GM21576 (cell line): Measurements from ENCODE around the gene HNRNPC.
"Not testable (repeated sequence)": the region's sequence is repeated elsewhere in the genome, so short reads cannot be mapped to it uniquely, and the experiment has no call there.

ENCODE experiments used
- ATAC-seq: cut with Tn5 transposase; IDR thresholded peaks from one replicate; pipeline ENCODE4 v1.9.1; 2021; ENCODE audit warnings: mild to moderate bottlenecking, moderate library complexity; ENCODE audit not compliant: unreplicated experiment

Gene HNRNPC

DNA sequence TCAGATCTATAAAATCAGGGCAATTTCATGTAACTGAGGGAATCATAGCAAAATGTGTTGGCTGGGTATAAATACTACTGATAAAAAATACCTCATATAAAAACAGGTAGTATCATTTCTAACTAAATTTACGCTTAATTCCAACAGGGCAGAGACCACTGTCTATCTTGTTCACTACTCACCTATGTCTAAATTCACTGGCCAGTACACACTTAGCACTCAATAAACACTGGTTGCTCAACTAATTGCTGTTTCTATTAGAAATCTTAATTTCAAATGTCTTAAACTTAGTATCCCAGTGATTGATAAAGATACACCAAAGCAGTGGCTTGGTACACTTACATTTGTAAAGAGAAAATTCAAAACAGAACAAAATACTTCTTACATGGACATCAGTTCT, 55.6 kb downstream of the HNRNPC start:
- ATAC-seq, result no peak

DNA sequence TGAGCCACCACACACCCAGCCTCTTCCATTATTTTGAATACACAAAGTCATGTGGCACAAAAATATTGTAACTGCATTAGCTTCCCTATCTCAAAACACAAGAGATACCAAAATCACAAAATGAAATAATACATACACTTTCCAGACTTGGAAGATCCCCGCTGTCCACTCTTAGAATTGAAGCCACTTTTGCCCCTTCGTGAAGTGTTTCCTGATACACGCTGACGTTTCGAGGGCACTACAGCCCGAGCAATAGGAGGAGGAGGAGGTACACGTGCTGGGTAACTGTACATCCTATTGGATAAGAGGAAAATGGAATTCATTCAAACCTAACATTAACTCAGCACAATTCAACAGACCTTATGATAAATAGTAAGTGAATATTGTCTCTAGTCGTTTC, 56.4 kb downstream of the HNRNPC start:
- ATAC-seq, result not testable (repeated sequence)

DNA sequence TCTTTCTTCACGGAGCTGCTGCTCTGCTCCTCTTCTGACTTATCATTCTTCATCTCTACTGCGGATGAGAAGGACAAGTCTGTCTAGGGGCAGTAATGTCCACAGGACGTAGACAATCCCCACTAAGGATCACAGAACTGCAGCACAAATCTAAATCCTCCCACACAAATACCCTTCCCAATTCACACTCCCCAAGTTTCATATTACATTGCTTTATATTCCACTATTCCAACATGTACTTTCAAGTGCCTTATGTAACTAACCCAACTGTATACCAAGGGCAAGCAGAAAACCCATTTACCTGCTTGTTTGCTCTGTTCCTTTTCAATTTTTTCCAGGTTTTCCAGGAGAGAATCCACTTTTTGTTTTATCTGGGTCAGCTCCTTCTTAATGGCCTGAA, 57.7 kb downstream of the HNRNPC start:
- no peak for ATAC-seq

DNA sequence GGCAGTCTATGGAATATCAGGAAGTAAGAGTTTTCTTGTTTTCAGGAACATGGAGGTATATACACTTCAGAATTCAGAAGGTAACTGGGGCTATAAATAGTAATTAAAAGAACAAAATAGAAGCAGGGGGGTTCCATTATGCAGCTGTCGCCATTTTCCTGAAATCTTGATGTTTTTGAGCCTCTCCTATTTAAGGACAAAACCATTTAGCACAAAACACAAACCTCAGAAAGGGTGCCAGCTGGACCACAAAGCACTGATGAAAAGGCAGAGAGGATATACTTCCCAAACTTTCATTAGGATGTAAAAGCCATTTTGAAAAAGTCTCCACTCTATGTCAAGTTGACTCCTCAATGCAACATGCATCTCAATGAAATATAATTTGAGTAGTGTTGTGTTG, 59.2 kb downstream of the HNRNPC start:
- ATAC-seq, result no peak

DNA sequence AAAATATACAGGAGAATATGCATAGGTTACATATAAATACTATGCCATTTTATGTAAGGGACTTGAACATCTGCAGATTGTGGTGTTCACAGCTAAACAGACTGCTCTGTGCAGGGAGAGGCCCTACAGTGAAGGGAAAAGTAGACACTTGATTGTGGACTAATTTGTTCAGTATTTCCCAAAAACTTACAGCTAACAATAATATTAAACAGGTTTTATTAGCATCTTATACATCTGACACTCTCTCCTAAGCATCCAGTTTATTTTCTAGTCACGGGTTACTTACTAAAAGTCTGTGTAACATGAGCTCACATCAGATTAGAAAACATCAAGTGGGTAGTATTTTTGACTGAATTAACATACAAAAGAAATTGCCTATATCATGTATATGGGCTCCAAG, 60.1 kb downstream of the HNRNPC start:
- no peak for ATAC-seq

DNA sequence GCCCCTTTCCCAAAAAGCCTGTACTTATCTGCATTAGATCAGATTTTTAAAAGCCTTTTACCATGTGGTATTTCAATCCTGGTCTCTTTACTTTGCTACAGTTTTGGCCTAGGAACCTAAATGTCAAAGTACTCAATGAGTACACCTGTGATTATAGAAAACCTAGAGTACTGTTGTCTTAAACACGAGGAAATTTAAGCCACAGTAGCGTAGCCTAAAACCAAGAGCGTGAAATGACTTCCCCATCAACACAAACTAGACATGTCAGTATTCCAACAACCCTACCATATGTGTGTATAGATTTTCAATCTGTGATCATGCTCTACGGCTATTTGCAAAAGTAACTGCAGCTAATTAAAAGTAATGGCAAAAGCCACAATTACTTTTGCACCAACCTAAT, 60.7 kb downstream of the HNRNPC start:
- ATAC-seq, result no peak

DNA sequence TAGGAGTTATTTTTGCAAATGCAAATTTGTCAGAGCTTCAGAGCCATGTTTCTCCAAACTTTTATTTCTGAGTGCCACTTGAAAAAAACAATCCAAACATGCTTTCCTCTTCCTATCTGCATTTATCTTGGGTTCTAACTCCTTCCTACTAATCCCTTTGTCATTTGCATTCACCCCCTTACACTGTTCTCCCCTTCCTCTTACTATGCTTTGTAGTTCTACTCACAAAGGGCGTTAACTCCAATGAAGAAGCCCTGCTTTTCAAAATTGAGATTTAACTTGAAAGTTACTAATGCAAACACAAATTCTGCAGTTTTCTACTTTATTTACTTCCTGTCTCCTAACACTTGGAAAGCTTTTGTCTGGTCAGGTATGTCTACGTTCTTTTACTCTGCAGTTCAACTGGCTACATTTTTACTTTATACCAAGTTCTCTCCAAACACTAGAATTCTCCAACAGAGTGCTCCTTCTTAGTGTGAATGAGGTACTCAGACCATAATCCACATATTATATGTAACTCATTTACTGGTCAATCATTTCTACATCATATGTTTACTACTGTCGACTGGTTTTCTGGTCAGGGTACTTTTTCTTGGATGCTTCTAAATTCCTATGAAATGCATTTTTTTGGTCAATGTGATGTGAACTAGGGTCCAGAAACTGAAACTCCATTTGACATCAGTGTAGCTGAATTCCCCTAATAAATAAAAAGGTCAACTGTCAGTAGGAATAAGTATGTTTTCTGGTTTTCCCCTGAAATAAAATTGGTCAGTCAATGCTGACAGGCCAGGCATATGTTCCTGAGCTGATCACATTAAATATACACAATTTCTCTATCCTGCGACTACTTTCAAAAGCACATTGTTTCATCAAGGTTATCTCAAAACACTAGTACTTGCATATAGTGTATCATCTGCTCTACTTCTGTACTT, 62.2 kb downstream of the HNRNPC start:
- no peak for ATAC-seq

DNA sequence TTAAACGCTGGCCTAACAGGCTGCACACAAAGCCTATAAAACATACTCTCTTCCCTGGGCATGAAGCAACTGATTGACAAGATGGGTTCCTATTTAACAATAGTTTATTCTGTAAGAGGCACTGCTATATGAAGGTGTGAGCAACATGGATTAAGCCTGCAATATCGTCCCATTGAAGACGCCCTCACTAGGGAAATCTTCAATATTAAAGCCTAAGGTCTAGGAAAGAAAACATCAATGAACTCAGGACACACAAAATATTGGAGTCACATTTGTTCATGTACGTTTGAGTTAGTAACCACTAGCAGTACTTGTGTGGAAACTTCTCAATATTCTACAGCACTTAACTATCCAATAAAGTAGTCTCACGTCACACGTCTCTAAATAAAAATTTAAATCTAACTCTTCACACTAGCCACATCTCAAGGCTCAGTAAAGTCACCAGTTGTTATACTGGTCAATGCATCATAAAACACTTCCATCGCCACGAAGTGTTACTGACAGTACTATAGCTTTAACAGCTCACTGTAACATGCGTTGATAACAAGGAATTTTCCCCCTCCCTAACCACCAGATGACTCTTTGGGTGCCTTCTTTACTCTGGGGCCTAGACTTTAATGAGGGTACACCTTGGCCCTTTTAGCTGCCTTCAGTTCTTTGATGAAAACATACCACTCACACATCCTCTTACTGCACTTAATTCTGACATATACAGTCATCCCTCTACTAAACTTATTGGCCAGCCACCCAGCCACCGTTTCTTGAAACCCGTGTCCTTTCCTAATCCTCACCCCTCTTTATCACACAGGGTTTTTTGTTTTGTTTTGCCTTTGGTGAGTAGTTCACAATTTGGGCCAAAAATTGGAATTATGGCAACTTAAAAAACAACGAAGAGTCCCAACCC, 63.3 kb downstream of the HNRNPC start:
- ATAC-seq, result no peak

DNA sequence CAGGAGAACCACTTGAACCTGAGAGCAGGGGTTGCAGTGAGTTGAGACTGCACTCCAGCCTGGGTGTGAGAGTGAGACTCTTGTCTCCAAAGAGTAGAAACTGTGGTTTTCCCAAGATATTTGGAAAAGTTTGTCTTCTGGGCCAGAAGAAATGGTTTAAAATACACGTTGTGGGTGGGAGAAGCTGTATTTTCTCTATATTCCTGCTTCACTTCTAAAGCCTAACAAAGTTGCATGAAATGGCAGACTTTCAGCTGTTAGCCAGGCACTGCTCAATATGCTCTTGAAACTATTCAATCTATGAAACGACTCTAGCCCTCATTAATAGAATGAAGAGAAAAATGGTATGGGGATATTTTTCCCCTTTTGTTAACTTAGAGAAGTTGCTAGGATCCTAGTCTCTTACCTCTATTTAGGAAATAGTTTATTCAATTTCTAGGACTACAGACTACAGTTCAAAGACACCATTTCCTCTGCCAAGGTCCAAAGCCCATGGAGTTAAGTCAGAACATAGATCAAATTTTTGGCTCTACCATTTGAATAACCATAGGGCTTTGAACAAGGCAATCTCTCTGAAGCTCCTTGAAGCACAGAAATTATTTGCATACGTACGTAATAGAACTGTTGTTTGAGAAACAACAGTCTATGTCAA, 64.1 kb downstream of the HNRNPC start:
- ATAC-seq, result no peak

DNA sequence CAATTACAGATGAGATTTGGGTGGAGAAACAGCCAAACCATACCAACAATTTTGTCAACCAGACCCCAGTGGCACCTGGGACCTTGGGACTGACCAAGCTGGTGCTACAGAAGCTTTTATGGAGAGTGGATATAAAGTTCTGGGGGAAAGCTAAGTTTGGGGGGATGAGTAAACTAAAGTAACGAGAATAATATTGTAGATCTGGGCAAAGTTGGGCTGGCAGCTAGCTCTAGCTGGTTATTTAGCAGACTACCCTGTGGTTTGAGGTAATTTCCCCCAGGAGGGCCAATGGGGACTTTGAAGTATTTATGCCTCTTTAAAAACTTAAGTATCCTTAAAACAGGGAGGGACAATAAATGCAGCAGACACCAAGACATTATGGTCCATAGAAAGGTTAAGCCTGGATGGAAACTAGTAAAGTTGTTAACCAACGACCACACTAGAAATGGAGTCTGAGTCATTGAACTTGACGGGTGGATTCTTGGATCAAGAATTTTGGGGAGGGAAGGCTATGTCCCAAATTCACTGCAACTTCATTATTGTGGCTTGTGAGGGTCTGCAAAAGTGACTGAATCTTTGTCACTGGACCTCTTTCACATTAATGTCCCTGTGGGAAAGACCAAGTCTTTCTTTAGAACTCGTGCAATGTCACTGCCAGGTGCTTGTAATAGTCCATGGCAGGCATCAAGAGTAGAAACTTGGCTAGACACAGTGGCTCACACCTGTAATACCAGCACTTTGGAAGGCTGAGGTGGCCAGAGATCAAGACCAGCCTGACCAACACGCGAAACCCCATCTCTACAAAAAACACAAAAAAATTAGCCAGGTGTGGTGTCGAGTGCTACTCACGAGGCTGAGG, 64.8 kb downstream of the HNRNPC start:
- ATAC-seq, result no peak

DNA sequence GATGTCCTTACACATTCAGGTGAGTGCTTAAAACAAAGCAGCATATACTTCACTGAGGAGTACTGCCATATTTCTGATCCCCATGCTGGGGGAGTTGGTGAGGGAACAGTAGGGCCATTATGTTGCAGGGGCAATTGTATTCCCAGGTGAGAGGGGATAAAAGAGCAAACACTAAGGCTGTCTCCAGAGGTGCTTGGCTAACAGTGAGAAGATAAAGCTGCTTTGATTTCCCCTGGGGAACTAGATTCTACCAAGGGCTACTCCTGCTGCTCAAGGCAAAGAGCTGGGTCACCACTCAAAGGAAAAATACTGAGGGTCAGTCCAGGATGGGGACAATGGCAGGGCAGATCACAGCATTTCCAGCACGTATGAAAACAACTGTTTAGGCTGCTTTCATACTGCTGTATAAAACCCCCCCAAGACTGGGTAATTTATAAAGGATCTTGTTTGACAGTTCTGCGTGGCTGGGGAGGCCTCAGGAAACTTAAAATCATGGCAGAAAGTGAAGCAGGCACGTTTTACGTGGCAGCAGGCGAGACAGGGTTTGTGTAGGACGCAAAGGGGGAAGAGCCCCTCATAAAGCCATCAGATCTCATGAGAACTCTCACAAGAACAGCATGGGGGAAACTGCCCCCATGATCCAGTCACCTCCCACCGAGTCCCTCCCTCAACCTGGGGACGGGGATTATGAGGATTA, 65.6 kb downstream of the HNRNPC start:
- ATAC-seq, result no peak

DNA sequence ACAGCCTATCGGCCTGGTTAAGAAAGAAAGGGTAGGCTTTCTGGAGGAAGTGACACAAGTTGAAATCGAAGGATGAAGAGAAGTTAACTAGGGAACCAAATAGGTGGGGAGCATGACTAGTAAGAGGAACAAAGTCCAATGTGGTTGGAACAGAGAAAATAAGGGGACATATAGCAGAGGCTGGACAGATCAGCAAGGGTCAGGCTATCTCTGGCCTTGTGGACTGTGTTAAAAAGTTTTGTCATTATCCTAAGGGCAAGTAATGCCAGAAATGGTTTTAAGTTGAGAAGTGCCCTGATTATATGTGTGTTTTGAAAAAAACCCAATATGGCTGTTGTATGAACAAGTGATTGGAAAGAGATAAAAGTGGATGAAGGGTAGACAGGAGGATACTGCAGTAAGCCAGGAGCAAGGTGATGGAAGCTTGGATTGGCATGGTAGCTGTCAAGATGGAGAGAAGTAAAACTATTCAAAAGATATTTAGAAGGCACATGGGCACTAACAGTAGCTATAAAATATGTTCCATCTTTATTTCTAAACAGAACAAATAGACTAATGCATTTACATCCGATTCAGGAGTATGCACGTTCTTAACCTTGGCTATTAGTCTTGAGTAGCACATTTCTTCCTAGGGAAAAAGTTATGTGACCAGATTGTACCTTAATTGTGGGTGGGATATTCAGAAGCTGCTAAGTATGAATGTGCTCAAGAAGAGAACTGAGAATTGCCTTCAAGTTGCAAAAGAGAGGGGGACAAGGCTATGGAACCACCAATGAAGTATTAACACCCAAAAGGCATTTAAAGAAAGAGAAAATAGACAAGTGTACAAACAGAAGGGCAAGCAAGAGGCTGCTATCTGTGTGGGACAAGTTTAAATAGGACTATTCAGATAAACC, 66.5 kb downstream of the HNRNPC start:
- ATAC-seq, result no peak

DNA sequence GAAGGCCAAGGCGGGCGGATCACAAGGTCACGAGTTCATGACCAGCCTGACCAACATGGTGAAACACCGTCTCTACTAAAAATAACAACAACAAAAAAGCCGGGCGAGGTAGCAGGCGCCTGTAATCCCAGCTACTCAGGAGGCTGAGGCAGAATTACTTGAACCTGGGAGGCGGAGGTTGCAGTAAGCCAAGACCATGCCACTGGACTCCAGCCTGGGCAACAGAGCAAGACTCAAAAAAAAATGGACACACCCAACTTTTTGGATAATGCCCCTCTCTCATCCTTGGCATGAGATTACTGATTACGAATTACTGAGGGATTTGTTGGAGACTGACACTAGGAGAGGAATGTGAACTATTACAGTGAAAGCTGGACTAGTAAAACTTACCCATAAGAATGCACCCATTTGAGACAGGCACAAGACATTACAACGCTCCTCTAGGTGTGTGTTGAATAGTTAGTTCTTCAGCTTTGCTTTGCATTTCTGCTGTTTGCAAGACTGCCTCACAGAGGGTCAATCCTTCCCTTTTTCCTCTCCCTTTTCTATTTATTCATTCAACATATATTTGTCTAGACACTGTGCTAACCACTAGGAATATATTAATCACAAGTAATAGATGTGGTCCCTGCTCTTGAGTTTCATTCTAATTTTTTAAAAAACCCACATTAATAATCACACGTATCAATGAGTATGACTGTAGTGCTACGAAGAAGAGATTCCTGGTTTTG, 67.3 kb downstream of the HNRNPC start:
- no peak for ATAC-seq

DNA sequence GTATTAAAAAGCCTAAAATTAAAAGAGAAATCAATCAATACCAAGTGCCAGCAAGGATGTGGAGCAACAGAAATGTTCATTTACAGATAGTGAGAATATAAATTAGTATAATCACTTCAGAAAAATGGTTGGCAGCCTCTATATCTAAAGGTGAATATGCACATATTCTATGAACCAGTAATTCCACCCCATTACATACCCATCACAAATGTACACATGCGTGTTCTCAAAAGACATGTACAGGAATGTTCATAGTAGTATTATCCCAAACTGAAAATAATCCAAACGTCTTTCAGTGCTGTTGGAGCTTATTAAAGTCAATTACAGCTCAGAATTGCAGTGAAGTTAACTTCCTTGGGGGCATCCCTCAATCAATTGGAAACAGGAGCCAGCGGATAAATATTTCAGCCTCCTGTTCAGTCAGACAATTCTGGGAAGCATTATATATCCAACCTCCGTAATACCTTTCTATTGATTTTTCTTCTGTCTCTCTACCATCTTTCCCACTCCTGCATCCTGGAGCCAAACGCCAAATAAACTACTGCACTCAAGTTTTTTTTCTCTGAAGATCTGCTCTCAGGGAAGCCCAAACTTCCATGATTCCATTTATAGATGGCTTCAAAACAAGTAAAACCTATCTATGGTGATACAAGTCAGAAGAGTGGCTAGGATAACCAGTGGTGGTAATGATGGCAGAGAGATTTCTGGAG, 68.3 kb downstream of the HNRNPC start:
- no peak for ATAC-seq

DNA sequence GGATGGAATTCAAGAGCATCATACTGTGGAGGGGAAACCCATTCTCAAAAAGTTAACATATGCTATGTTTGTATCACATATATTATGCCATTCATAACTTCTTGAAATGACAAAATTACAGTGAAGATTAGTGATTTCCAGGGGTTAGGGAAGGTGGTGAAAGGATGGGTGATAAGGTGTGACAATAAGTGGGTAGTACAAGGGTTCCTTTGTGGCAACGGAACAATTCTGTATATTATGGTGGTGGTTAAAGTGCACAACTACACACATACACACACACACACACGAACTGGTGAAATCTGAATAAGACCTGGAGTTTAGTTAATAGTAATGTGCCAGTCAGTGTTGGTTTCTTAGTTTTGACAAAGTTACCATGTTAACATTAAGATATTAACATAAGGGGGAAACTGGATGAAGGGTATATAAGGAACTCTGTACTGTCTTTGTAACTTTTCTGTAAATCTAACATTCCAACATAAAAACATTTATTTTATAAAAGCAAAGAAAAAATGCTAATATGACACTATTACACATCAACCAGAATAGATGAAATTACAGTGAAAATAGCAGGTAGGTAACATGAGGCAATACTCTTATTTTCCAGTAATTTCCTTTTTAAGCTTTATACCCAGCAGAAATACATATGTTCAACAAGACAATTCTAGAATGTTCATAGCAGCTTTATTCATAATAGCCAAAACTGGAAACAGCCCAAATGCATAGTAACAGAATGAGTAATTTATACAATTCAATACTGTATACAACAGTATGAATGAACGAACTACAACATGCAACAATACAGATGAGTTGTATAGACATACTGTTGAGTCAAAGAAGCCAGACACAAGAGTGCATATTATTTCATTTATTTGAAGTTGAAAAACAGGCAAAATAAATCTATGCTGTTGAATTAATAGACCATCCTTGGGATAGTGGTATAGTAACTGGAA, 69.4 kb downstream of the HNRNPC start:
- no peak for ATAC-seq

DNA sequence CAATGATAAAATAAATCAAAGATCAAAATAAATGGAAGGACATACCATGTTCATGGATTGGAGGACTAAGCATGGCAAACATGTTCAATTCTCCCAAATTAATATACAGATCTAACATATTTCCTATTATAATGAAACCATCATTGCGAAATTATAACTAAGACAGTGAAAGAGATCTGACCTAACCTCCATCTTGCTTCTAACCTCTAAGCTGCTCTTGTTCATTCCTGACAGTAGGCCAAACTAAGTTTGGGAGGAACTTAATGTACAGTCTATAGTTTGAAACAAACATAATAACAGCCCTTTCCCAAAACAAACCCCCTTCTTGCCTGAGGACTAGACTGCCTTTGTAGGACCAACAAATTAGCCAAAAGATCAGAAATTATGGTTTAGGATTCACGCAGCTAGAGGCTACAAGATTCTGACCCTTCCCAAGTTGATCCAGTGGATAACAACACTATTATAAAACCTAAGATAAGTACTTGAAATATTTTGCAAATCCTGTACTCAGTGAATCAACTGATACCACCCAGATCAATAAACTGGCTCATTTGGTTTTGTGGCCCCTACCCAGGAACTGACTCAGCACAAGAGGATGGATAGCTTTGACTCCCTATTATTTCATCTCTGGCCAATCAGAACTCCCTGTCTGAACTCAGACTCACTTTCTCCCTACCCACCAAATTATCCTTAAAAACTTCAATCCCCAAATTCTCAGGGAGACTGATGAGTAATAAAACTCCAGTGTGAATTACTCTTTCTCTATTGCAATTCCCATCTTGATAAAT, 71.6 kb downstream of the HNRNPC start:
- no peak for ATAC-seq
